ENCODE results near the gene CCHCR1. TPM values are rescaled to one million over a fixed set of nuclear protein-coding genes. Genes with fewer than 3 reads are reported as not detected.
A peak's percentile ranks its signal among the peaks of the same experiment; 100 is the strongest.
"Not testable (repeated sequence)": the region's sequence is repeated elsewhere in the genome, so short reads cannot be mapped to it uniquely, and the experiment has no call there.

Gene CCHCR1, protein sequence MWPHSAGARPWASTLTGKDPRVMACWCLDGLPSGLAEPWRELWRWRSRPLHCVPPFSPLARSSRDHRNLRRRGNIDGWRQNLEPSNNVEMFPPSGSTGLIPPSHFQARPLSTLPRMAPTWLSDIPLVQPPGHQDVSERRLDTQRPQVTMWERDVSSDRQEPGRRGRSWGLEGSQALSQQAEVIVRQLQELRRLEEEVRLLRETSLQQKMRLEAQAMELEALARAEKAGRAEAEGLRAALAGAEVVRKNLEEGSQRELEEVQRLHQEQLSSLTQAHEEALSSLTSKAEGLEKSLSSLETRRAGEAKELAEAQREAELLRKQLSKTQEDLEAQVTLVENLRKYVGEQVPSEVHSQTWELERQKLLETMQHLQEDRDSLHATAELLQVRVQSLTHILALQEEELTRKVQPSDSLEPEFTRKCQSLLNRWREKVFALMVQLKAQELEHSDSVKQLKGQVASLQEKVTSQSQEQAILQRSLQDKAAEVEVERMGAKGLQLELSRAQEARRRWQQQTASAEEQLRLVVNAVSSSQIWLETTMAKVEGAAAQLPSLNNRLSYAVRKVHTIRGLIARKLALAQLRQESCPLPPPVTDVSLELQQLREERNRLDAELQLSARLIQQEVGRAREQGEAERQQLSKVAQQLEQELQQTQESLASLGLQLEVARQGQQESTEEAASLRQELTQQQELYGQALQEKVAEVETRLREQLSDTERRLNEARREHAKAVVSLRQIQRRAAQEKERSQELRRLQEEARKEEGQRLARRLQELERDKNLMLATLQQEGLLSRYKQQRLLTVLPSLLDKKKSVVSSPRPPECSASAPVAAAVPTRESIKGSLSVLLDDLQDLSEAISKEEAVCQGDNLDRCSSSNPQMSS
- total RNA-seq: 23.4 TPM

DNA sequence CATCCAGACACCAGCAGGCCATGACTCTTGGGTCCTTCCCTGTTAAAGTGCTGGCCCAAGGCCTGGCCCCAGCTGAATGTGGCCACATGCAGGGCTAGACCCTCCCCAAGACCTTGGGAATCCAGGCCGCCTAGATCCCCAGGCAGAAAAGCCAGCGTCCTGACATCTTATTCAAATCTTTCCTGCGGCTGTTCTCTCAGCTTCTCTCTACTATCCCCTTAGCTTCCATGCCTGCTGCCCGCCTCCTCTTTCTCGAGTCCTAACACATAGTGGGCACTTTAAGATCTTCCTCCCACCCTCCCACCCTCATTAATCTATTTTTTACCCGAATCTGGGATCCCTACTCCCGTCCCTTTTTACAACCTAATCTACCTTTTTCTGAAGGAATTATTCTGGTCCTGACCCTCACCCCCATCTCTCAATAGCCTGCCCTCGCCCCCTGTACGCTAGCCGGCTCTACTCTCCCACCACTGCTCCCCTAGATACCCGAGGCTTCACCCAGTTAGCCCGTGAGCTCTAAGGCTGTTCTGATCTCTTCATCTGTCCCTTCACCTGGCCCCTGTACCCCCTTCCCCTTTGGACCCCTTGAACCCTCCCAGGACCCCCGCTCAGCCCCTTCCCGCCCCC is at the start of gene CCHCR1:
CCHCR1 (minus strand) TSS at position 290 of the 627 bp plus-strand sequence; CDS start at position 88, 202 bp downstream.
- no peak for DNase-seq (ENCODE audit: low spot score)

DNA sequence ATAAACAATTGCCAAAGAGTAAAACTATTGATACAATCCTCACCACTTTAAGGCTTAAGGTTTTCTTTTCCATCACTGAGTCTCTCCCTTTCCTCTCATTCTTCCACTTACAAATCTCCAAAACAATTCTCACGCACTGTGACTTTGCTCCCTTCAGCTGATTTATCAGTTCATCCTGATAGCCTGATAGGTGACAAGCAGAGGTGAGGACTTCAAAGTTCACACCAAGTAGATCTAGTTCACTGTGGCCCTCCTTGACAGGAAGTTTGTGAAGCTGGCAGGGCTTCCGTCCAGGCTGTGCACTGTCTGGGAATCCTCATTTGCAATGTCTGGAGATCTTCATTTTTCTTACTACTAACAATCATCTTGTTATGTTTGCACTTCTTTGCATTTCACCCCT is 48.0 kb upstream of the CCHCR1 start:
- no peak for DNase-seq (ENCODE audit: low spot score)

DNA sequence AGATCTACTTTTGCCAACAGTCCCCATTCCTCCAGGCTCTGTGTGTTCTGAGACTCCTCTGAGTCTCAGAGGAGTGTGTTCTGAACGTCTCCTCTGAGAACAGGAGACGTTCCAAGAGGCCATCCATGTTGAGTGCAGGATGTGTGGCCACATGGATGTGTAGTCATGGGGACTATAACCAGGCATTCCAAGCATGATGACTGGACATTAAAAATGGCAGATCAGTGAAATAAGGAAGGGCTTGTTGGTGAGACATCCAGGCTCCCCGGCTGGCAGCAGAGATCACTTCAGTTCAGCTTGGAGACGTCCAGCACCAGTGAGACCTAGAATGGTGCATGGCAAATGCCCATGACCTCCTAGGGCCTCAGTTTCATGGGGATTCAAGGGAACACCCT is 47.1 kb upstream of the CCHCR1 start:
- DNase-seq (ENCODE audit: low spot score): no peak

DNA sequence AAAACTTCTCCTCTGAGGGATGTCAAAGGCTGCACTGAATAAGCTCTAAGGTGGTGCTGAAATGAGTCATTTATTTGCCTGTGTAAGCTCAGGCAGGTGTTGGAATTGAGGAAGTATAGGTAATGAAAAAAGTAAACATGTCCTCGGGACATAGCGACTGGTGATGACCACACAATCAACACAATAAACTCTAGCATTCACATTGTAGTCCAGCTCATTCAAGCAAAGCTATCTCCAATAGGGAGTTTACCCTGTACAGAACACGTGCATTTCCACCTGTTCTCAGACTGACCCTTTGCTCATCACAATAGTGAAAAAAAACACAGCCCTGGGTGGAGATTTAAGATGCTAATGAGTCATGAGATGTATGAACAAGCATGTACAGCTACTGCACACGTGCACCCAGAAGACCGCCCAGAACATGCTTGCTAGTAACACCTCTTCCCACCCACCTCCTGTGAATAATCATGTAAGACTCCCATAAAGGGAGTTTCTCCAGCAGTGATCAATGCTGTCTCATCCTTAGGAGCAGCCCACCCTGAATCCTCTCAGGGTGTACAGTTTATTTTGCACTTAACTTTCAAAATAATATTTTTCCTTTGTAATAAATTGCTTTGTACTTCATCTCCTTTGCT is 45.9 kb upstream of the CCHCR1 start:
- DNase-seq (ENCODE audit: low spot score): no peak

DNA sequence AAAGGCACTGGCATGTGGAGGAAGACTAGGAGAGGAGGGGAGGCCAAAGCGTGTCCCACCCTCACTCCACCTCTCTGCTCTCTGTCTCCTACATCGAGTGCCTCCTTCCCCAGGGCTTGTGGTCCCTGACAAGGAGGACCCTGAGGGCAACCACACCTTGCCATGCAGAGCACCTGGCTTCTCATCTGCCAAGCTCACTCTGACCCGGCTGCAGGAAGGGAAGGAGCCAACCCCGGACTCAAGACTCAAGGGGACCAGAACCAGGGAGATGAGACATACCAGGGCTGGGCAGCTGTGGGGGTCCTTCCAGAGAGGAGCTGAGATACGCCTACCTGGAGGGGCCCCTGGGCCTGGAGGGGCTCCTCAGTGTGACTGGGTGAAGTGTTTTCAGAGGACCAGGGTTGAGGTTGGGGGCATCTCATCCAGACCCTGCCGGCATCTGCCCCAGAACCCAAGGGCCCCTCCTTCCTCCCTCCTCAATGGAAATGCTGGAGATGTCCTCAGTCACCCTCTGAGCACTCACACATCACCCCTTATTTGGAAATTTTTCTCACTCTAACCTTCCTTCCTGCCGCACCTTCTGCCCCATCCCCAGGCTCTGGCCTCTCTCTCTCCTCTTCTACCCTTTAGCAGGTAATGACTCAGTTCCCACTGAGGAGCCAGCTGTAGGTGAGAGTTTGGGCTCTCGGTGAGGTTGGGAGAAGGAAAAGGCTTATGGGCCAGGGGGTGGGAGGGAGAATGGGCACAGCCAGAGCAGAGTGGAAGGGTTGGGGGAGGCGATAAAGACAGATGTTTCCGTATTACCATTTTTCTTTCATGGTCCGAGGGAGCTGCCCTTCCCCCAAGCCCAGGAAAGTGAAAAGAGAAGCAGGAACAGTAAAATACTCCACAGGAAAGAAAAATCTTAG is 44.9 kb upstream of the CCHCR1 start:
- no peak for DNase-seq (ENCODE audit: low spot score)

DNA sequence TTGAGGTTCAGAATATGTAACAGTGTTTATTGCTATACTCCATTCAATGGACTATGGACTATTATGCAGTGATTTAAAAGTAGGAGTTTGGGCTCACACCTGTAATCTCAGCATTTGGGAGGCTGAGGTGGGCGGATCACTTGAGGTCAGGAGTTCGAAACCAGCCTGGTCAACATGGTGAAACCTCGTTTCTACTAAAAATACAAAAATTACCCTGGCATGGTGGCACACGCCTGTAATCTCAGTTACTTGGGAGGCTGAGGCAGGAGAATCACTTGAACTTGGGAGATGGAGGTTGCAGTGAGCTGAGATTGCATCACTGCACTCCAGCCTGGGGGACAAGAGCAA is 41.5 kb upstream of the CCHCR1 start:
- DNase-seq (ENCODE audit: low spot score): not testable (repeated sequence)

DNA sequence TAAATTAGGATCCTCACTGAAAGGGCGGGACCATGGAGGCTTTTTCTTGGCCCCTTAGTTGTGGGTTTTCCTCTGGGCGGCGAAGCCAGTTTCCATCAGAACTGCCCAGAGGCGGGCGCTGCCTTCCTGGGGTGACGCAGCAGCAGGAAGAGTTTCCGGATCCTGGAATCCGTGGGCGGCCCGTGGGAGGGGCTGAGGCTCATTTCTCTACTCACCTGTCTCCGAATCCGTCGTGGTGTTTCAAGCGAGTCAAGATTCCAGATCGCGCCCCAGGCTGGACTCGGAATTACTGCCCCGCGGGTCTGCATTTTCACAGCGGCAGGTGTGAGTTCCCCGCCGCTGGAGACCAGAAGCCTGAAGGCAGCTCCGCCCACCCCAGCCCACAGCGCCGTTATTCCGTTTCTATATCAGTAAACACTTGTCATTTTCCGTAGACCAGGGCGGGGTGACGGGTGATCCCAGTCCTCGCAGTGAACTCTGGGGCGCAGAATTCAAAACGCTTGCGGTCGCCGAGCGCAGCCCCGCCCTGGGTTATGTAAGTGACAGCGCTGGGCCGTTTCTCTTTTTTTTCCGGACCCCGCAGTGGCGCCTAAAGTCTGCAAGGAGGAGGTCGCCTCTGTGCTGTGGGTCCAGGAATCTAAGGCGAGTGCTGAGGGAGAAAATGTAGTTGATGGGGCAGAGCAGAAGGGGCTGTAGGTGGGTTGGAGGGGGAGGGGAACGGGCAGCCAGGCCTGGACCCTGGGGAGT is 40.1 kb upstream of the CCHCR1 start:
- DNase-seq (ENCODE audit: low spot score): peak; percentile 91

DNA sequence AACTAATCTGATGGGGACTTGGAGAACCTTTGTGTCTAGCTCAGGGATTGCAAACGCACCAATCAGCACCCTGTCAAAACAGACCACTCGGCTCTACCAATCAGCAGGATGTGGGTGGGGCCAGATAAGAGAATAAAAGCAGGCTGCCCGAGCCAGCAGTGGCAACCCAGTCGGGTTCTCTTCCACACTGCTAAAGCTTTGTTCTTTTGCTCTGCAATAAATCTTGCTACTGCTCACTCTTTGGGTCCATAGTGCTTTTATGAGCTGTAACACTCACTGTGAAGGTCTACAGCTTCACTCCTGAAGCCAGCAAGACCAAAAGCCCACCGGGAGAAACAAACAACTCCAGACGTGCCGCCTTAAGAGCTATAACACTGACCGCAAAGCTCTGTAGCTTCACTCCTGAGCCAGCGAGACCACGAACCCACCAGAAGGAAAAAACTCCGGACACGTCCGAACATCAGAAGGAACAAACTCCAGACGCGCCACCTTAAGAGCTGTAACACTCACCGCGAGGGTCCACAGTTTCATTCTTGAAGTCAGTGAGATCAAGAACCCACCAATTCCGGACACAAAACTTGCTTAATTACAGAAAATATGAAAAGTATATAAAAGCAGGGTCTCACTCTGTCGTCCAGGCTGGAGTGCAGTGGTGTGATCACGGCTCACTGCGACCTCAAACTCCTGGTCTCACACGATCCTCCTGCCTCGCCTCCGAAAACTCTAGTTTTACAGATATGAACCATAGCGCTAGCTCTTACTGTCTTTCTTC is 38.8 kb upstream of the CCHCR1 start:
- not testable (repeated sequence) for DNase-seq (ENCODE audit: low spot score)

DNA sequence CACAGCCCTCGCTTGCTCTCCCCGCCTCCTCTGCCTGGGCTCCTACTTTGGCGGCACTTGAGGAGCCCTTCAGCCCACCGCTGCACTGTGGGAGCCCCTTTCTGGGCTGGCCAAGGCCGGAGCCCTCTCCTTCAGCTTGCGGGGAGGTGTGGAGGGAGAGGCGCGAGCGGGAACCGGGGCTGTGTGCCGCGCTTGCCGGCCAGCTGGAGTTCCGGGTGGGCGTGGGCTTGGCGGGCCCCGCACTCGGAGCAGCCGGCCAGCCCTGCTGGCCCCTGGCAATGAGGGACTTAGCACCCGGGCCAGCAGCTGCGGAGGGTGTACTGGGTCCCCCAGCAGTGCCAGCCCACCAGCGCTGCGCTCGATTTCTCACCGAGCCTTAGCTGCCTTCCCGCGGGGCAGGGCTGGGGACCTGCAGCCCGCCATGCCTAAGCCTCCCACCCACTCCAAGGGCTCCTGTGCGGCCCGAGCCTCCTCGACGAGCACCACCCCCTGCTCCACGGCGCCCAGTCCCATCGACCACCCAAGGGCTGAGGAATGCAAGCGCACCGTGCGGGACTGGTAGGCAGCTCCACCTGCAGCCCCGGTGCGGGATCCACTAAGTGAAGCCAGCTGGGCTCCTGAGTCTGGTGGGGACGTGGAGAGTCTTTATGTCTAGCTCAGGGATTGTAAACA is 37.8 kb upstream of the CCHCR1 start:
- not testable (repeated sequence) for DNase-seq (ENCODE audit: low spot score)

DNA sequence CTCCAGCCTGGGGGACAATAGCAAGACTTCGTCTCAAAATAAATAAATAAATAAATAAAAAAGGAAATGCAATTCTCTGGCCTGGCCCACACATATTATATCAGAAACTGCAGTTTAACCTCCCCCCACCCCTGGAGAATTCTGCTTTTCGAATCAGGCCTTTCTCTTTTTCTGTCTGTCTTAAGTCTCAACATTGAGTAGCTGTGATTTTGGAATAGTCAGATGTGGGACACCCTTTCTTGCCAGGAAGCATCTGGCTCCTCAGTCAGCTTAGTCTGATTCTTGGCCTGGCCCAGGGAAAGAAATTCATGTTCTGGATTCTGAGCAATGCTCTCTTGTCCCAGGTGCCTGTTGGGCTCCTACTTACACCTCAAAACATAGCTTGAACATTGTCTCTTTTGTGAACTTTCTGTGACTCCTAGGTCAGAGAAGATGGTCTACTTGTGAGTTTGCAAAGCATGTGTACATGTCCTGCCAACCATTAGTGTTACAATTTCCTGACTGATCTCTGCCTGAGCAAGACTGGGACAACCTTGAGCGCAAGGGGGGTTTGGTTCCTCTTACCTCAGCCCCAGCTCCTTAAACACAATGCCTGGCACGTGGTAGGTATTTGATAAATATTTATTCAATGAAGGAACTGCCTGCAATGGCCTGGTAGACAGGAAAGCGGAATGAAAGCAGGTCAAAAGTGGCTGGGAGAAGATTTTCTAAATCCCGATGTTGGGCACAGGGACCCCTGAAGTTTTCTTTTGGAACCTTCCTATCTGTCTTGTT is 36.6 kb upstream of the CCHCR1 start:
- DNase-seq (ENCODE audit: low spot score): no peak

DNA sequence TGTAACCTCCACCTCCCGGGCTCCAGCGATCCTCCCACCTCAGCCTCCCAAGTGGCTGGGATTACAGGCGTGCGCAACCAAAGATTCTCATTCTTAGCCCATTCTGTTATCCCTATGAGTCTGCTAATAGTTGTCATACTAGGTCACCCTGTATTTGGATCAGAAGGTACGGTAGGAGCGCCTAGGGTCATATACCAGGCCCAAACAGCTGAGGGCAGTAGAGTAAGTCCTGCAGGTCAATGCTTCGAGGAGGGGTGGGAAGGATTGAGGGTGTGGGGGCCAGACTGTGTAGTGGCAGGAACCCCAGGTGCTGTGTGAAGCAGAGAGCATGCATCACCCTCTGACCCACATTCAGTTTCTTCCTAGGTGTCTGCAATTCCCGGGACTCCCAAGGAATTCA is 35.6 kb upstream of the CCHCR1 start:
- no peak for DNase-seq (ENCODE audit: low spot score)

DNA sequence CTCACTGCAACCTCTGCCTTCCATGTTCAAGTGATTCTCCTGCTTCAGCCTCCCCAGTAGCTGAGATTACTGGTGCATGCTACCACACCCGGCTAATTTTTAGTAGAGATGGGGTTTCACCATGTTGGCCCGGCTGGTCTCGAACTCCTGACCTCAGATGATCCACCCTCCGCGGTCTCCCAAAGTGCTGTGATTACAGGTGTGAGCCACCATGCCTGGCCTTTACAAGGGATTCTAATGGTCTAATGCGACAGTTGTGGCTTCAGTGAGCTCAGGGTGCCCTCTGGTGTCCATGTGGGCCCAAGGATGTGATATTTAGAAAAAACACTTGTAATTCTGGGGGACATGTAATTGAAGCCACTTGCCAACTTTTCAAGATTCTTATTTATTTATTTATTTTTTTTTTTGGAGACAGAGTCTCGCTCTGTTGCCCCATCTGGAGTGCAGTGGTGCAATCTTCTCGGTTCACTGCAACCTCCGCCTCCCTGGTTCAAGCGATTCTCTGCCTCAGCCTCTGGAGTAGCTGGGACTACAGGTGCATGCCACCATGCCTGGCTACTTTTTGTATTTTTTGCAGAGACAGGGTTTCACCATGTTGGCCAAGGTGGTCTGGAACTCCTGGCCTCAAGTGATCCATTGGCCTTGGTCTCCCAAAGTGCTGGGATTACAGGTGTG is 35.0 kb upstream of the CCHCR1 start:
- DNase-seq (ENCODE audit: low spot score): peak; percentile 71

DNA sequence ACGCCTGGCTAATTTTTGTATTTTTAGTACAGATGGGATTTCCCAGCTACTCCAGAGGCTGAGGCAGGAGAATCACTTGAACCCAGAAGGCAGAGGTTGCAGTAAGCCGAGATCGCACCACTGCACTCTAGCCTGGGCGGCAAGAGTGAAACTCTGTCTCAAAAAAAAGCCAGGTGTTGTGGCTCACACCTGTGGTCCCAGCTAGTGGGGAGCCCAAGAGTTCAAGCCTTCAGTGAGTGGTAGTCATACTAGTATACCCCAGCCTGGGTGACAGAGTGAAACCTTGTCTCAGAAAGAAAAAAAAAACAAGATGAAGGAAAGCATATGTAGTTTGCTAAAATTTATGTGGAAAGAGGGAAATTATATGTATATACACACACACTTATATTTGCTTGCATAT is 32.9 kb upstream of the CCHCR1 start:
- DNase-seq (ENCODE audit: low spot score): no peak

DNA sequence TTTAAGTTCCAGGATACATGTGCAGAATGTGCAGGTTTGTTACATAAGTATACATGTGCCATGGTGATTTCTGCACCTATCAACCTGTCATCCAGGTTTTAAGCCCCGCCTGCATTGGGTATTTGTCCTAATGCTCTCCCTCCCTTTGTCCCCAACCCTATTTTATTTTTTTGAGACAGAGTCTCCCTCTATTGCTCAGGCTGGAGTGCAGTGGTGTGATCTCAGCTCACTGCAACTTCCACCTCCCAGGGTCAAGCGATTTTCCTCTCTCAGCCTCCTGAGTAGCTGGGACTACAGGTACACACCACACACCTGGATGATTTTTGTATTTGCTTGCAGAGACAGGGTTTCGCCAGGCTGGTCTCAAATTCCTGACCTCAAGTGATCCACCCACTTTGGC is 31.6 kb upstream of the CCHCR1 start:
- DNase-seq (ENCODE audit: low spot score): not testable (repeated sequence)

DNA sequence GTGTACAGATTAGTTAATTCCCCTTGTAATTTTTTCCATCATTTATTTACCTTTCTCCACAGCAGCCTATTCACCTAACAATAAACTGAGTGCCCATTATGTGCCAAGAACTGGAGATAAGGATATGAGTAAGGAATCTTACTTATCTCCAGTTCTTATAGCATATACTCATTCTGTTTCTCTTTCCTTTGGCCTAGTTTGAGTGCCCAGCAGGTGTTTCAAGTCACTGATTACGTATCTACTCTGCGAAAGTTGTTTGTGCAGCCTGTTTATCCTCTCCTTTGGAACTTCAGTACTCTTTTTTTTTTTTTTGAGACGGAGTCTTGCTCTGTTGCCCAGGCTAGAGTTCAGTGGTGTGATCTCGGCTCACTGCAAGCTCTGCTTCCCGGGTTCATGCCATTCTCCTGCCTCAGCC is 30.2 kb upstream of the CCHCR1 start:
- DNase-seq (ENCODE audit: low spot score): no peak

DNA sequence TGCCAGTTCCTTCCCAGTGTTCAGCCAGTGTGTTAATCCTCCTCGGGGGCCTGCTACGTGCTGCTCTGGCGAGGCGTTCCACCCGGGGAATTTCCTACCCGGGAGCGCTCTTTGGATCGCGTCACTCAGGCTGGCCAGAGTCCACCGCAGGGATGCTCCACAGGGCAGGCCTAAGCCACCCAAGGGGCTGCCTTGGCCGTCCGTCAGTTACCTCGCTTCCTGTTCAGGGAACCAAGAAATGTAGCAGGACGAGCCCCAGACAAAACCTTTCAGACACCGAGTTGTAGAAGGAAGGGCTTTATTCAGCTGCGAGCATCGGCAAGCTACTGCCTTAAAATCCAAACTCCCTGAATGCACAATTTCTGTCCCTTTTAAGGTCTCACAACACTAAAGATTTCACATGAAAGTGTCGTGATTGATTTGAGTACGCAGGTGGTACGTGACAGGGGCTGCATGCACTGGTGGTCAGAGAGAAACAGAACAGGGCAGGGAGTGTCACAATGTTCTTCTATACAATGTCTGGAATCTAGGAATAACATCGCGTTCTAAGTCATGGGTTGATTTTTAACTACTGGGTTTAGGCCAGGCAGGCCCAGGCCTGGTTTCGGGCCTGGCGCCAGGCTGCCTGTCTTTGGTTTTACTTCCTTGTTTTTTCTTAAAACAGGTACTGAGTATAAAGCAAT is 28.6 kb upstream of the CCHCR1 start:
- peak; percentile 72 for DNase-seq (ENCODE audit: low spot score)

DNA sequence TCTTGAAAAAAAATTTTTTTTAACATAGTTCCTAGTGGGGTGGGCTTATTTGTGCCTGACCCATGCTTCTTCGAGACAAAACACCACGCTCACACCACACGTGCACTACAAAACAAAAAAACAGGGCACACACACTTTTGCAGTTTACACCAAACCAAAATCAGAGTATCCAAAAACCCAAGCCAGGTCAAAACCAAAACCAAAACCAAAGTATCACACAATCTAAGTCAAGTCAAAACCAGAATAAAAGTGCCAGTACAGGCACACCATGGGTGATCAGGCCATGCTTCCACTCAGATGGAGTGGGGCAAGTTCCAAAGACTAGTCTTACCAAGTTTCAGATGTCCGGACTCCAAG is 28.1 kb upstream of the CCHCR1 start:
- not testable (repeated sequence) for DNase-seq (ENCODE audit: low spot score)
